GM18873 (cell line): ENCODE data around the gene GABRA1.

ENCODE experiments used
- ATAC-seq: cut with Tn5 transposase; IDR thresholded peaks from one replicate; pipeline ENCODE4 v1.9.1; 2021; ENCODE audit warnings: mild to moderate bottlenecking, moderate library complexity, moderate number of reproducible peaks; ENCODE audit not compliant: unreplicated experiment, low FRiP score

GABRA1 gene

GRCh38 chr5:161847941-161848391 lies at the start of gene GABRA1:
Gene GABRA1 (plus strand): TSS chr5:161848120. CDS start chr5:161850811, 2,691 bp downstream.
- no peak for ATAC-seq

- no peak for ATAC-seq
These were observed 48.6 kb upstream of the GABRA1 start for GRCh38 chr5:161799316-161799715.

DNA sequence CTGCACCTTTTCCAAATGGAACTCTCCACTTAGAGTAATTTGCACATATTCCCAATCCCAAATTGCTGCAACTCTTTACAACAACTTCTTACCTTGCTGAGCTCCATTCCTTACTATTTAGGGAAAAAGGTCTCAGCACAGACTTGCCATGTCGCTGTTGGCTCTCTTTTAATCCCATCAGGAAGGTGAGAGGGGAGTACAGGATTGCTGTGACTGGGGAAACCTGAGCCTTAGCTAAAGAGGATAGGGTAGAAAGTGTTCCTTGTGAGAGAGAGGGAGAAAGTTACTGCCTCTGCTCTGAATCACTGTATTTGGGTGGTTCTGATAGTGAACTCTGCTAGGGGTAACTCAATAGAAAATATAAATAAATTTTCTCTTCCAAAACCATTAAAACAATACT lies 43.7 kb upstream of the GABRA1 start:
- no peak for ATAC-seq

DNA sequence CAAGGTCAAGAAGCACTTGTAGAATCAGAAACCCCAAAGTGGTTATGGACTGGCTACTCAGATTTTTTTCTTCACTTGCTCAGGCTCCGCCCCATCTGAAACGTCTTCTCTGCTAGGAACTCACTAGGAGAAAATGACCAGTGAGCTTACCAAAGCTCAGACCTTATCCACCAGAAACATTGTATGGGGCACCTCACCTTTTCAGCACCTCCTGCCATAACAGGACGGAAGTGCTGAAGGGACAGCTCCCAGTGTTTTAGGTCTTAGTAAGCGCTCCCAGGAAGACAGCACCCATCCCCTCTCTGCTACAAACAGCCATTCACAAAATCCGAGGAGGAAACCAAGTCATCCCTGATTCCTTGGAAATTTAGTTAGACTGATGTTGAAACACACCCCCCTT lies 1.2 kb upstream of the GABRA1 start:
- no peak for ATAC-seq

- no peak for ATAC-seq
These were observed 473 bp upstream of the GABRA1 start for GRCh38 chr5:161847447-161847846.

- no peak for ATAC-seq
These were observed 2.6 kb downstream of the GABRA1 start for GRCh38 chr5:161850491-161850890.

- no peak for ATAC-seq
These were observed 3.9 kb downstream of the GABRA1 start for GRCh38 chr5:161851691-161852299.

DNA sequence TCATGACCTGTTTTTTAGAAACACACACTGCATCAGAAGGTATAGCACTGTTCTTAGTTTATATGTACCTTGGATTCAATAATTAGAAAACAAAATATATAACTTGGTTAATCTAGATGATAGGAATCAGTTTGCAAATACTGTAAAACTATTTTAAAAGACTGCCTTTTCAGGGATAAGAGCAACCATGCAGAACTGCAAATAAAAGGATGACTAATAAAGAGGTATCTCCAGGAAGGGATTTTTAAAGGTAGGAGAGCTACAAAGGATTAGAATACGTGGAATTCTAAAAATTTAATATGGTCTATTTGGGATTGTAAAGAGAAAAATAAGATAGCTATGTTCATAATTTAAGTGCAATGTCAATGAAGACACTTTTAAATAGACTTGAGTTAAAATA lies 9.4 kb downstream of the GABRA1 start:
- ATAC-seq, result no peak

GRCh38 chr5:161863259-161863658 lies 15.3 kb downstream of the GABRA1 start:
- no peak for ATAC-seq

GRCh38 chr5:161863811-161864210 lies 15.9 kb downstream of the GABRA1 start:
- ATAC-seq, result no peak

DNA sequence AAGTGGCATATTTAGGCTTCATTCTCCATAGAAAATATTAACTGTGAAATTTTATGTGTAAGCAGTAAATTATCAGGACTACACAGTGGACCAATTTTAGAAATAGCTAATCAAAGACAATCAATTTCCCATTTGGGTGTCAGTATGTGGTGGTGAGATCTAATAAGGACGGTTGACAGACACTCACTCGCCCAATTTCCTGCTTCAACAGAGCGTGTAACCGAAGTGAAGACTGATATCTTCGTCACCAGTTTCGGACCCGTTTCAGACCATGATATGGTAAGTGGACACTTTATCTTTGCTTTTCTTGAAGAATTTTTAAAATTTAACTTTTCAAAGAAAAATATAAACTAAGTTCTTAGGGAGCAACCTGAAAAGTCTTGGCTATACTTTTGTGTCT lies 17.6 kb downstream of the GABRA1 start:
- ATAC-seq, result no peak

GRCh38 chr5:161889971-161890370 lies 42.1 kb downstream of the GABRA1 start:
- no peak for ATAC-seq

DNA sequence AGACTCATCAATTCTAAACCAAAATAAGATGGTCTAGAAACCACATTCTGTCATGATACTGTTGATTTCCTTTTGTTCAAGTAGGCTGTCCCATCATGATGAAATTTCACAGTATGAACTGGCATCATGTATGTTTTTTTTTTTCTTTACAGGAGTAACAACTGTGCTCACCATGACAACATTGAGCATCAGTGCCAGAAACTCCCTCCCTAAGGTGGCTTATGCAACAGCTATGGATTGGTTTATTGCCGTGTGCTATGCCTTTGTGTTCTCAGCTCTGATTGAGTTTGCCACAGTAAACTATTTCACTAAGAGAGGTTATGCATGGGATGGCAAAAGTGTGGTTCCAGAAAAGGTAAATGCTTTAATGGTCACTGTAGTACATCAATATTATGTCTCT lies 47.6 kb downstream of the GABRA1 start:
- no peak for ATAC-seq

DNA sequence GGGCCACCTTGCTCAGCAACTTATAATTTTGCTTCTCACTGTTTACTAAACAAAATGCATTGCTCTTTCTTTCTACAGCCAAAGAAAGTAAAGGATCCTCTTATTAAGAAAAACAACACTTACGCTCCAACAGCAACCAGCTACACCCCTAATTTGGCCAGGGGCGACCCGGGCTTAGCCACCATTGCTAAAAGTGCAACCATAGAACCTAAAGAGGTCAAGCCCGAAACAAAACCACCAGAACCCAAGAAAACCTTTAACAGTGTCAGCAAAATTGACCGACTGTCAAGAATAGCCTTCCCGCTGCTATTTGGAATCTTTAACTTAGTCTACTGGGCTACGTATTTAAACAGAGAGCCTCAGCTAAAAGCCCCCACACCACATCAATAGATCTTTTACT lies 49.1 kb downstream of the GABRA1 start:
- ATAC-seq, result no peak

DNA sequence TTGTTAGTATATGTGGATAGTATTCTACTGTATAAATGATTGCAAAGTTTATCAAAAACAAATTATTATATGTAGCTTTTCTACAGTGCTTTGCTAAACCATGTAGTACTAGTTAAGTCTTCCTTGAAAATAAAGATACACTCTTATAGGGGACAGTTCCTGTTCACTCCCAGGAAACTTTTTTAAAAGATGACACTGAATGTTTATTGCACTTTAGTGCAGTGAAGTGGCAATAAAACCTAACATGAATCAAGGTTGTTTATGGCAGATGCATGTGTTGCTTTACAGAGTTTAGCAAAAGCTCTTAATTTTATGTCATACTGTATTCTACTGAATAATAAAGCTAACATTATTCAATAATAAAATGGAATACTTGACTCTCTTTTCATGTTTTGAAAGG lies 51.7 kb downstream of the GABRA1 start:
- no peak for ATAC-seq

GRCh38 chr5:161900981-161901380 lies 53.1 kb downstream of the GABRA1 start:
- no peak for ATAC-seq

- no peak for ATAC-seq
These were observed 73.9 kb downstream of the GABRA1 start for GRCh38 chr5:161921781-161922180.

DNA sequence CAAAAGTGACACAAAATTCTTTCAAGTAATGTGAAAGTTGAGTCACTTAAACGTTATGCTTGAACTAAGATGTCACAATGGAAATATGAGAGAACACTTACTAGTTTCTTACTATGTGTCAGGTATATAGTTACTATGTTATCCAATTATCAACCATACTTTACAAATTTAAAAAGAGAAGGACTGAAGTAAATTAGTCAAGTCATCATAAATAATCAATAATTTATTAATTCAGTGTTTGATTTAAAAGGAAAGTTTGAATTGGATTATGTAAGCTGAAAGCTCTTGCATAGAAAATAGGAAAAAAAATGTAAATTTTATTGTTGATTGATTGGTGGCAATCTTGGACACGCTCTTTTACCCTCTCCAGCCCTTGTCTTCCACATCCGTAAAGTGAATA lies 76.3 kb downstream of the GABRA1 start:
- ATAC-seq, result no peak

DNA sequence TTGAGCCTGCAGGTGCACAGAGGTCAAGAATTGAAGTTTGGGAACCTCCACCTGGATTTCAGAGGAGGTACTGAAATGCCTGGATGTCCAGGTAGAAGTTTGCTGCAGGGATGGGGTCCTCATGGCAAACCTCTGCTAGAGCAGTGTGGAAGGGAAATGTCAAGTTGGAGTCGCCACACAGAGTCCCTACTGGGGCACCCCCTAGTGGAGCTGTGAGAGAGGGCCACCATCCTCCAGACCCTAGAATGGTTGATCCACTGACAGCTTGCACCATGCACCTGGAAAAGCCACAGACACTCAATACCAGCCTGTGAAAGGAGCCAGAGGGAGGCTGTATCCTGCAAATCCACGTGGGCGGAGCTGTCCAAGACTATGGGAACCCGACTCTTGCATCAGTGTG lies 78.0 kb downstream of the GABRA1 start:
- ATAC-seq, result no peak

DNA sequence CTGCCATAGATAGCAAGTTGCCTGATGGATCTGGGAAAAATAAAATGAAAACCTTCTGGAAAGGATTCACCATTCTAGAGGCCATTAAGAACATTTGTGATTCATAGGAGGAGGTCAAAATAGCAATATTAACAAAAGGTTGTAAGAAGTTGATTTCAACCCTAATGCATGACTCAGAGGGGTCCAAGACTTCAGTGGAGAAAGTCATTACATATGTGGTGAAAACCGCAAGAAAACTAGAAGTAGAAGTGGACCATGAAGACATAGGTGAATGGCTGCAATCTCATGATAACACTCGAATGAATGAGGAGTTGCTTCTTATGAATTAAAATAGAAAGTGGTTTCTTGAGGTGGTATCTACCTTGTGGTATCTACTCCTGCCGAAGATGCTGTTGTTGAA lies 86.6 kb downstream of the GABRA1 start:
- no peak for ATAC-seq

DNA sequence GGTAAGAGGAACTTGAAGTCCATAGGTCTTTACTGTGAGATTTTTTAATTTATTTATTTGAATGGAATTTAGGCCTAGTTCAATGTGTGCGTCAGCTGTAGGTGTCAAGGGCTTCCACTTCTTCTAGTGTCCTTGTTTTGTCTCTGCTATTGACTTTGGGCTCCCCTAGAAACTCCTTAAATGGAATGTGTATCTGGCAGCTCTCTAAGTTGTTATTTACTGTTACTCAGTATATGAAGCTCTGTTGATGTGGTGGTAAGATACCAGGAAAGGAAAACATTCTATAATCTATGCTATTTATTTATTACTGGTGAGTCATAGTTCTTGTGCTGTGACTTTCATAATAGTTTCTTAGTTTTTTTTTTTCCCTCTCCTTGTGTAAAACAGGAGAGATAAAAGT lies 97.1 kb downstream of the GABRA1 start:
- ATAC-seq, result no peak

DNA sequence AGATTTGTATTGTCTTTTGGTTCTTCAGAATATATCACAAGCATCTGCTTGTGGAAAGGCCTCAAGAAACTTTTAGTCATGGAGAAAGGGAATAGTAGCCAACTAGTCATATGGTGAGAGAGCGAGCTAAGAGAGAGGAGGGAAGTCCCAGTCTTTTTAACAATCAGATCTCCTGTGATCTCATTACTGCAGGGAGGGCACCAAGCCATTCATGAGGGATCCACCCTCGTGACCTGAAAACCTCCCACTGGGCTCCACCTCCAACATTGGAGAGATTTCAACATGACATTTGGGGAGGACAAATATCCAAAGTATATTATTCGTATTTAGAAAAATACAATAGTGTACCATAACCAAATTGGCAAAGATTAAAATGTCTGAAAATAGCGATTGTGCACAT lies 99.0 kb downstream of the GABRA1 start:
- ATAC-seq, result no peak
